GM18868 (cell line): ENCODE data around the gene PER2.

Experiments used
- ATAC-seq: cut with Tn5 transposase; IDR thresholded peaks from one replicate; pipeline ENCODE4 v1.9.1; 2021; ENCODE audit warnings: mild to moderate bottlenecking, moderate library complexity; ENCODE audit not compliant: unreplicated experiment

PER2 gene

DNA sequence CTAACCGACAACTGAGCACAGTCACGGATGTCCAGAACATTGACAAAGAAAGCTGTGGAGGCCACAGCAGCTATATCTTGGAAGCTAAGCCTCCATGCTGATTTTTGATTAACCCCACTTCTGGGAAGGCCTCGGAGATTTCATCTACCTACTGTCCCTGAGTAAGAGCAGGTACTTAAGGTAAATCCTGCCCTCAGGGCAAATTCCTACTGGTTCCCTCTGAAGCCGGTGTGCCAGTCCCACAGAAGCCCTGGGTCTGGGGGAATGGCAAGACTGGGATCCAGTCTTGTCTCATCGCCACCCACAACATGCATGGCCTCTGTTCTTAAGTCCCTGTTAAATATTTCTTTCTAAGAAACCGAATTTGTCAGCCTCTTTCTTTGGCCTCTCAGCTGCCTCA lies 18.7 kb downstream of the PER2 start:
- ATAC-seq = no peak

DNA sequence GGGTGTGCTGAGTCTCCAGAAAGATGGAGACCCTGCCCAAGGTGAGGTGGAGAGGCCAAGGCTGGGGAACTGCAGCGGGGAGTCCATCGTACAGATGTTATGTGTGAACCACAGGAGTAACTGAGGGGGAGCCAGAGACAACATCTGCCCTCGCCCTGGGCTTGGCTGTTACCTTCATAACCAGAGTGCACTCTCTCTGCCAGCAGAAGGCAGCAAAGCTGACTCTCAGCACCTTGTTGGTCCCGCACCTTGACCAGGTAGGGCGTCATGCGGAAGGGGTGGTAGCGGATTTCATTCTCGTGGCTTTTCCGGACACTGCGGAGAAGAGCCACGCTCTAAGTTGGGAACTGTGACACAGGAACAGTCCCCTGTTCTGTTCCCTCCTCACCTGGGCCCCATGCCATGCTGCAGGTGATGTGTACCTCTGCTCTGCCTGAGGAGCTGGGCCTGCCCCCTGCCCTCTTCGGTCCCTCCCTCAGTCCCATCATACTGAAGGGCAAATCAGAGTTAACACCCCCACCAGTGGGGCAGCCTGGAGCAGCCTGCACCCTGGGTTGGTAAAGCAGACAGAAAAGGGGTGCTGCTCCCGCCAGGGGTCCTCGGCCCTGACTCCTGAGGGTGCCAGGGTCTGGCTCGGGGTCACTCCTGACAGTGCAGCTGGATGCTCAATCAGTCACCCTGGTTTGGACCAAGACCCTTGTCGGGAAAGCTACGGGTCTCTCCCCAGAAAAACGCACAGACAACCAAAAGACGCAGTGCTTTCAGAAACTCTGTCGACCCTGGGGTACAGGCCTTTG lies 20.3 kb downstream of the PER2 start:
- no peak for ATAC-seq

DNA sequence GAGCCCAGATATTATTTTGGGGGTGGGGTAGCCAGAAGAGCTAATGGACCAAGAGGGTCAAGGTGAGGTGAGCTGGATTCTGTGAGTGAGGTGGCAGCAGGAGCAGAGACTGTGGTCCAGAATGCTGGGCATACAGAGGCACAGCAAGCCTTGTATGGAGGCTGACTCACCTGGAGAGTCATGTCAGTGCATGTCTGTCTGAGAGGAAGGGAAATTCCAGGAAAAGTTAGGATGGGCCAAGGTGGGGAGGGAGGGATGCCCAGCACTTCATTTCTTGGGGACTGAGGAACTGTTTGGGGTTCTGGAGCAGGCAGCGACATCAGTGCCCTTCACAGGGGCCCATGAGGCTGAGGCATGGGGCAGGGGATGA lies 21.1 kb downstream of the PER2 start:
- ATAC-seq = no peak

DNA sequence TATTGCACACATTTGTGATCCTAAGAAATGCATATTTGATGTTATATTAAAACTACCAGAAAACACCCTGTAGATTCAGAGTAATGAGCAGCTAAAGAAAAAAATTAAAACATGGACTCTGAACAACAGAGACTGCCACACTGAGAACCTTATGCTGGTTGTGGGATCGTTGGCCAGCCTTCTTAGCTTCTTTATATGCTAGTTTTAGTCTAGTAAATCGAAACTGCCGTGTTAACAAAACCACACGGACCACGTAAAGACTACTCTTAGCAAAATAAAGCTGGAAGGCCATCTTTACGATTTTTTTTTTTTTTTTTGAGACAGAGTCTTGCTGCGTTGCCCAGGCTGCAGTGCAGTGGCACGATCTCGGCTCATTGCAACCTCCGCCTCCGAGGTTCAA lies 22.8 kb downstream of the PER2 start:
- no peak for ATAC-seq

- ATAC-seq = no peak
Observed at GRCh38 chr2:238264072-238264460, 24.3 kb downstream of the PER2 start.

DNA sequence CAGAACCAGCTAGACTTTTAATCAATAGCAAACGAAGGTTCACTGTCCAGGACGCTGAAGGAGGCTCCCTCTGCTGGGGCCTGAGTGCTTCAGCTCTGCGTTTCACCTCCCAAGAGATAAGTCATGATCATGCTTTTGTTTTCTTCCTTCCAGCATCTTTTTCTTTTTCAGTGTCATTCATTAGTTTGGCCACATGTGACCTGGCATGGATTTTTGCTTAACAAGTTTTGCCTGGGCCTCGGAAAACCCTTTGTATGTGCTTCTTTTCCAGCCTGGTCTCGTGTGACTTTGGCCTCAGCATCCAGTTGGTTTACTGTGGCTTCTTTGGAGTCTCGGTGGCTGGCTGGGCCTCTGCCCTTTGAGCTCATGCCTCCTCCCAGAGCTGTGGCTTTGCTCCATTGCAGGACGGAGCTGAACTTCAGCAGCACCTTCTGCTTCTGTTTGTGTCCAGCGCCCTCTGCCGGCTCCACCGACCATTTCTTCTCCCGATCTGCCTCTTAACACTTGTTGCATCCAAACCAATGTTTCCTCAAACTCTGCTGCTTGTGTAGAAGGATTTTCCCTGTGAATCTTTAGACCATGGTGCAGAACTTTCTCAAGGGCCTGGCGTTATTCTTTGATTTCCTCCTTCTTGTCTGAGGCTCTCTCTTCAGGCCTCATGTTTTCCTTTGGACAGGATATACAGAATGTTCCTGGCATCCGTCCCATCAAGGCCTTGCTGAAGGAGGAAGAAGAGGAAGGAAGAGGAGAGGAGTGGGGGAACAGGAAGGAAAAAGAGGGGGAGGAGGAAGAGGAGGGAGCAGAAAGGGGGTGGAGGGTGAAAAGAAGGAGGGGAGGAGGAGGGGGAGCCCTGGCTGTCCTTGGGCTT lies 25.0 kb downstream of the PER2 start:
- ATAC-seq = no peak

DNA sequence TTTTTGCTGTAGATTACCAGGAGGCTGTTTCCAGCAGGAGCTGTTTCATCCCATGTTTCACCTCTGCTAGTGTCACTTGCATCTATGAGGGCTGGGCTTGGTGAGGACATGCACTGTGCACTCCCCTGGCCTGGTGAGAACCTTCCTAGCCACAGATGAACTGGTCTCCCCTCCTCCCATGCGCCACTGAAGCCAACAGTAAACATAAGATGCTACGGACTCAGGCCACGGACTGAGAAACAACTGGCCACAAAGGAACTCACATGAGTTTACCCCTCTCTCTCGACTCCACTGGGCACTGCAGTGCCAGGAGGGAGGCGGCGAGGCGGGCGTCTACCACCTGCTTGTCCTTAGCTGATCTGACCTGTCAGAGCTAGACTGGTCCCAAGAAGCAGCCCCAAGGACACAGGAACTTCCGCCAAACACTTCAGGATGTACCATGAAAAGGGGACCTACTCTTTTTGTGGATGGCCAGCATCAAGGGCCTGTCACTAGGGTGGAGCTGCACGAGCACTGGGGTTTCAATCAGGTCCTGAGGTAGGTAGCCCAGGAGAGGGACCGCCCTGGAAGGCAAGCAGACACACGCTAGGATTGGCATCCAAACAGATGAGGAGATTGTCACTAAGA lies 25.8 kb downstream of the PER2 start:
- no peak for ATAC-seq

GRCh38 chr2:238261718-238262375 lies 26.6 kb downstream of the PER2 start:
- no peak for ATAC-seq

DNA sequence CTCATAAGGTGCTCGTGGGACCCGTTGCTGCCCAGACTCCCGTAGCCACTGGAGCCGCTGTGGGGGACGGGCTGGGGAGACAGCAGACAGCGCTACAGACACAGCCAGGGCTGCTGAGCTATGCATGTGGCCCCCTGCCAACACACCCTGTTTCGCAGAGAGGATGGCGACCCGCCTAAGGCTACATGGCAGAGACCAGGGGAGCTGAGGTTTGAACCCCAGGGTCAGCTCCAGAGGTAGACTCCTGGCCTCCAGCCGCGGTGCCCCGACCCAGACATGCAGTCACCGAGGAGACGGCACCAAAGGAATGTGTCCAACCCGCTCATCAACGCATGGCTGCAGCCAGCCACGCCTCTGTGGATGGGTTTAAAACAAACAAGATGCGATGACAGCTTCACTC lies 27.5 kb downstream of the PER2 start:
- ATAC-seq = no peak

DNA sequence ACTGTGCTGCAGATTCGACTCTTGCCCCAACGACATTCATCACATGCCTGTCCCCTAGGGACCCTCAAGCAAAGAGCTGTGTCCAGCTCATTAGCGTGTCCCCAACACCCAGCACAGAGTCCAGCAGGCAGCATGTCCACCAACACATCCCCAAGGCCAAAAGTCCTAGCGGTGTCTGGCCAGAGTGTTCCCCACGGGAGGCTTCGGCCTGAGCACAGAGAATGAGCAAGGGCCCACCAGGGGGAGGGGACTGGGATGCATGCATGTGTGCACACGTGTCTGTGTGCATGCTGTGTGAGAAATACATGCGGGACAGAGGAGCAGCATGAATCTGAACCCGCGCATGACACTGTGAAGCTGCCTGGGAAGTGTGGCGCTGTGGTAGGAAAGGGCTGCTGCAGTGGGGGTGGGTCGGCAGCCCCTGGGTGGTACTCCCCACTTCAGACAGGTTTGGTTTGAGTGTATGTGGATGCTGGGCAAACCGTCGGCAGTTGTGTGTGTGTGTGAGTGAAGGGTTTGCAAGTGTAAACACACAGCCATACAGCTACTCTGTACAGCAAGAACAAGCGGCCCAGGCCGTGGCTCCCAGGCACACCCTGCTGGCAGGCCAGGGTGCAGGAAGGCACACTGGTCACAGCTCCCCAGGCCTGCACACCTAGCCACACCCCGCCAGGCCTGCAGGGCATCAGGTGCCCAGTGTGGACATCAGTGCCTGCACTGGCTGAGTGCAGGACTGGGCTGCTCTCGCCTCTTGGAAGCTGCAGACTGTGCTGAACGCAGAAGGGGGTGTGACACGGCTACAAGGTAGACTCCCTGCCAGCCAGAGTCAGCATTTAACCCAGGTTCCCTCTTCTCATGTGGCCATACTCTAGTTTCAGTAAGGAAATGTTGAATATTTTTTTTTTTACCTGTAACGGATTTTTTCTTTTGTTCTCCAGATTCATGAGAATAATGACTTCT lies 29.1 kb downstream of the PER2 start:
- ATAC-seq = no peak

DNA sequence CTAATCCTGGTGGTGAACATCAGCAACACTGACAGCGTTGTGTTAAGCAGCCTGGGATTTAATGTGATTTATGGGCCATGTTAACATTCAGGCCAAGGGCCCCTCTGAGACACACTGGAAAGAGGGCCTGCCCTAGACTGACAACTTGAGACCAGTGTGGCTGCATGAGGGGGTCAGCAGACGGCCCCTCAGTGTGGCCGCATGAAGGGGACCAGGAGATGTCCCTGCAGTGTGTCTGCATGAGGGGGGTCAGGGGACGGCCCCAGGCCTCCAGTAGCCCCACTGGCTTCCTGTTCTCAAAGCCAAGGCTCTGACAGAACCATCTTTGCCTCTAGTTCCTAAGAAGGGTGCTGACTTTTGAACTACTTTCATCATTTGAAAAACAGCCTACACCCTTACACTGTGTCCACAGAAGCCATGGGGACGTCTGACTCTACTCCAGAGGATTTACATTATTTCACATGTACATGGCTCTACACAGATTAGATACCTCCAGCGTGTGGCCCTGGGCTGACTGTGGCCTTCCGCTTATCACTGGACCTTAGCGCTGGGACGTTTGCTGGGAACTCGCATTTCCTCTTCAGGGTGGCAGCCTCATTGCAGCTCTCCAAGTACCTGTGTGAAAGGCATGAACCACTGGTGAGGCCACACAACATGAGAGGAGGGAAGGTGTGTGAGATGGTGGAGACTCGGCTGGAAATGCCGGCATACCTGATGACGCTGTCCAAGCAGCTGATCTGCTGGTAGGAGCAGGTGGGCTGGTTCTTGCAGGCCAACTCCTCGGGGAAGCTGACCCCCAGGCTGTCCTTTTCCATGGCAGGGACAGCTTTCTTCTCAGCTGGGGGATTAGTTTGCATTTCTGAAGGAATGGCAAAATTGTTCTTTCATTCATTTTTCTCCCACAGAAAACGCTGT lies 30.4 kb downstream of the PER2 start:
- no peak for ATAC-seq

- no peak for ATAC-seq
Observed at GRCh38 chr2:238256594-238257104, 31.8 kb downstream of the PER2 start.

DNA sequence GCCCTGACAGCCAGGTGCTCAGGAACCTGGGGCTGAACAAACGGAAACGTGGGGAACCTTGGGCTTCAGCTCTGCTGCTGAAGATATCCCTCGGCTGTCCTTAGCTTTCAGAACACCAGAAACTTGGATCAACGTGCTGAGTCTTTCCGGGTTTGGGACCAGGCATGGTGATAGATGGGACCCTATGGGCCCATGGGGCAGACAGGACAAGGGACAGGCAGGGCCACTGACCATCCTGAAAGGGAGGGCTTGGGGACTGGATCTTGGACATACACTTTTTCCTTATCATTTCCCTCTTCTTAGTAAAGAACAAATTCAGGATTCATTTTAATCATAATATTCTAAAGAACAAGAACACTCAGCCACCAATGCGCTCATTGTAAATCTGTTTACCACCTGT lies 32.3 kb downstream of the PER2 start:
- ATAC-seq = no peak

DNA sequence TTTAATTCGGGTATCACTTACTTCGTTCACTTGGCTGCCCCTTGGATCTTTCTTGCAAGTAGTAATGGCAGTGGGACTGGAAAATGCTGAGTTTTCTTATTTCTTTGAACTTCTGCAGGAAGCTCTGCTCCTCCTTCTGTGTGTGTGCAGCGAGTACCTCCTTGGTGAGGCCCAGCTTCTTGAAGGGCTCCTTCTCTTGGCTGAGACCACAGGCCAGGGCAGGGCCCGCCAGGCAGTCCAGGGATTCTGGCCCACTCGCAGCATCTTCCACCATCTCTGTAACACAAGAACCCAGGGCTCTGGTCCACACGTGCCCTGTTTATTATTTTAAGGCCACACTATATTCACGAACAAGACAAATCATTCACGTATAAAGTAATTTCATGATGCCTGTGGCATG lies 32.8 kb downstream of the PER2 start:
- no peak for ATAC-seq

- no peak for ATAC-seq
Observed at GRCh38 chr2:238255151-238255551, 33.3 kb downstream of the PER2 start.

DNA sequence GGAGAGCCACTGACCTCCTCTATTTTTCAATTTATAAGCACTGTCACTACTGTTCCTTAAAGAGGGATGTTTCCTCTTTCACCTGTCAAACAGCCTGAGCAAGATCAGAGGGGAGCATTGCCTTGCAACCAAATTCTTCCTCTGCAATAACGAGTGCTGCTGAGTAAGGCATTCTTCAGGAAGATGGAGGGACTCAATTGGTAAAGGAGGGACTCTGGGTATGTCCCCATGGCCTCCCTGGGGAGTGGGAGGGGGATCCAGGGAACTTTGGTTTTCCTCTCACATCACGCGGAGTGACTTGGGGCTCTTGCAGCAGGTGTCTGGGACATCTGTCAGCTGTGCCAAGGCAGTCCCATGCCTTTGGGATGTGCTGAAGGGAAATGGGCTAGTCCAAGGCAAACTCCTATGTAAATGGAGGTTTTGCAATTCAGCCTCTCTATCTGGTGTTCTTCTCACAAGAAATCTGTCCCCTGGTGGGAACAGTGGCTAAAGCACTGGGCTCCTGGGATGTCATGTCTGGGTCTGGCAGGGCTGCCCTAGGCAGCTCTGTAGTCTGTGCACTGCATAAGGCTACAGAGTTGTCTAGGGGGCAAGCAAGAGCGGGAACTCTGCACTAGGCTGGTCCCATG lies 34.2 kb downstream of the PER2 start:
- ATAC-seq = no peak

DNA sequence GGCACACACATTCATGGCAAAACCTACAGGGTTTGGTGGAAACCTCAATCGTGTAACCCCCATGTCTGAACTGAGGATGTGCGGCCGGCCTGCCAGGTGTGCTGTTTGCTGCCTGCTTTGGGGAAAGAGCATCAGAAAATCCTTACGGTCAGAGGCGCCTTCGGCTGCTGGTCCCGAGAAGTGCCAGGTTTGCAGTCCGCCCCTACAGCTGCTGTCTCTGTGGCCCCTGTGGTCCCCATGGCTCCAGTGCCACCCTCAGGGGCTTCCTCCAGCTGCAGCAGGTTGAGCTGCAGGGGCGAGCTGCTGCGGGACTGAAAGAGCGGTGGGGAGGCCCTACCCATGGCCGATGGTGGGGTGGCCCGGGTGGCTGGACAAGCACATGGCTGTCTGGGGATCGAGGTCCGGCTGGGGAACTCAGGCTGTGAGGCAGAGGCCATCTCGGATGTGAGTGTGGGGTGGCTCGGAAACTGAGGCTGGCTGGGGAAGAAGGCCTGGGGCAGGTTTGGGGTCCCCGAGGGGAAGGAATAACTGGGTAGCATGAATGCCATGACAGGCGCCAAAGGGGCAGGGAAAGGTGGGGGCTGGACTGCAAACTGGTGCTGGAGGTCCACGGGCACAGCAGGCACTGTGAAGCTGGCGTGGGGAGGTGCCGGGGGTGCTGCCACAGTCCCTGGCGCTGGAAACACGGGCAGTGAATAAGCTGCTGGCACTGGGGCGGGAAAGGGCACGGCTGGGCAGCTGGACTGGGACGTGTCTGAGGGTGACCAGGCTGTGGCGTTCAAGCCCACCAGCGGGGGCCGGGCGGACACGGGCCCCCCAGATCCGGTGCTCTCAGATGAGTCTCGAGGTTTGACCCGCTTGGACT lies 35.4 kb downstream of the PER2 start:
- ATAC-seq = no peak

DNA sequence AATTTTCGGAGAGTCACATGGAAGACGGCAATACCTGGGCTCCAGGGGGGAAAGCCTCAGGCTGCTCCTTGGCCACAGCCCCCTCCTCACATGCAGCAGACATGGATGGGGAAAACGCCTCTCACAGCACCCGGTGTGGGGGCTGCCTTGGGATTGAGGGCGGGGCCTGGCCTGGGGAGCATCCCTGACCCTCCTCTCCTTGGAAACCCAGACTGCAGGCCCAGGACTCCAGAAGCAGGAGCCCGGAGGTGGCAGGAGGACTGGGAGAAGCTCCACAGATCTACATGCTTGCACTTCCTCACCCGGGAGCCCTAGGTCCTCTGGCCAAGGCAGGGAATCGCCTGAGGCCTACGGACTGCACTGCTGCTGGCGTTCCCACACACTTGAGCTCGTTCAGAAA lies 36.4 kb downstream of the PER2 start:
- ATAC-seq = no peak
